Transverse colon (tissue), 1 donor: ENCODE measurements around the gene CYP1B1.

Source experiments
- EP300 ChIP-seq: sonication (generic); formaldehyde crosslinking; IDR thresholded peaks from one replicate; pipeline ENCODE4 v1.6.1; 2017; ENCODE audit warnings: antibody characterized with exemption, low read depth
- POLR2A ChIP-seq: fragments of 450-650 bp; IDR thresholded peaks from one replicate; pipeline ENCODE4 v1.6.1; 2016; ENCODE audit warnings: antibody characterized with exemption, mild to moderate bottlenecking, moderate library complexity

GRCh38 chr2:38080346-38080745 lies 4.4 kb upstream of the CYP1B1 start:
- TF ChIP-seq POLR2A (no peak), EP300 (no peak)
